ENCODE data around the gene ABL1.
"Not testable (repeated sequence)": the region's sequence is repeated elsewhere in the genome, so short reads cannot be mapped to it uniquely, and the experiment has no call there.

- TF ChIP-seq CTCF (IDR thresholded peaks at IDR 0.05; ENCODE audit: low read length); EZH2 (IDR thresholded peaks at IDR 0.05; ENCODE audit: borderline replicate concordance, low read length): not testable (repeated sequence)
Observed at GRCh38 chr9:130910670-130911069, 75.6 kb downstream of the ABL1 start.

All from OCI-LY1 (cell line).